NOMO-1 (cell line): Measurements from ENCODE around the gene IL1RAPL1.

Experiments
- DNase-seq, 2 experiments: peaks; one replicate each; lab custom pipeline; 2025; ENCODE audit not compliant: unreplicated experiment in 2 of 2; lab: John Stamatoyannopoulos, UW

The IL1RAPL1 gene

GRCh38 chrX:28626515-28626914 lies 39.3 kb downstream of the IL1RAPL1 start:
- DNase-seq, result no peak

DNA sequence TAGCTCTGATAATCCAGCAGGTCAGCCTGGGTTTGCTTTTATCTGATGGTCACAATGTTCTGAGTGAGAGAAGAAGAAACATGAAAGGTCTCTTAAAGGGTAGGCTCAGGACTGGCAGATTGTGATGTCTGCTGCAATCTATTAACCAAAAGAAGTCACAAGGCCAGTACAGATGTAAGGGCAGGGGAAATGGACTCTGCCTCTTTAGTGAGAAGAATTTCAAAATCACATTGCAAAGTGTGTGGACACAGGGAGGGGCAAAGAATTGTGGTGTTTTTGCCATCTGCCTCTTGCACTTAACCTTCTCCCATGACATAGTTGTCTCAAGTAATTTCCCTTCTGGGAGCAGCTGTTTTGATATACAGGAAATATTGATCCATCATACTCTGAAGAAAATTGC lies 40.9 kb downstream of the IL1RAPL1 start:
- no peak for DNase-seq

DNA sequence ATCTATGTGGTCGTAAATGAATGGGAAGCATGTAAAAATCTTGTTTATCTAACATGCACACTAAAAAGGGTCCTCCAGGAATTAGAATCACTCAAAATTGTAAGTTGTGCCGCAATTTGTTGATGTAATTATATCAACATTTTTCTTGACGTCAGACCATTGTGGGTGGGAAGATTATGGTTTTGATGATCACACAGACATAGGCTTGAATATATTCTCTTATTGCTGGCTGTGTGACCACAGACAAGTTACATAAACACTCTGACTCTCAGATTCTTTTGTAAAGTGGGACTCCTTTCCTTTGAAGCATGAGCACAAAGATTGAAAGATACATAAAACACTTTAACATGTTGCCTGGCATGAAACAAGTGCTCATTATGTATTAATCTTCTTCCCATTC lies 51.5 kb downstream of the IL1RAPL1 start:
- DNase-seq, result no peak

GRCh38 chrX:28639451-28639850 lies 52.2 kb downstream of the IL1RAPL1 start:
- DNase-seq, result no peak

DNA sequence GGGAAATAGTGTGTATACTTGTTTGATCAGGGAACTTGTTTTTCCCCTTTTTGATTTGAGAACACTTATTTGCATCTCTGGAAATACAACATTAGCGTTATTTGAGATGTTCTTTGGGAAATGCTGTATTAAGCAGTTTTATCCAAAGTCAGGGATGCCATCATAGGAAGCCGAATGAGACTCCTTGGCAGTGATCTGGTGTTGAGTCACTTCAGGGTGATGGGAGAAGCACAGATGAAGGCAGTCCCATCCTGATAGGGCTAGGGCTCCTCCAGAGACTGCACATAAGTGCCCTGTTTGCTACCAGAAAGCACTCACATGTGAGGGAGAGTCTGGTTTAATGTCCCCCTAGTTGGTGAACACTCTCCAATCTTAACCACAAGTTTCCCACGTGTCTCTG lies 62.3 kb downstream of the IL1RAPL1 start:
- no peak for DNase-seq

DNA sequence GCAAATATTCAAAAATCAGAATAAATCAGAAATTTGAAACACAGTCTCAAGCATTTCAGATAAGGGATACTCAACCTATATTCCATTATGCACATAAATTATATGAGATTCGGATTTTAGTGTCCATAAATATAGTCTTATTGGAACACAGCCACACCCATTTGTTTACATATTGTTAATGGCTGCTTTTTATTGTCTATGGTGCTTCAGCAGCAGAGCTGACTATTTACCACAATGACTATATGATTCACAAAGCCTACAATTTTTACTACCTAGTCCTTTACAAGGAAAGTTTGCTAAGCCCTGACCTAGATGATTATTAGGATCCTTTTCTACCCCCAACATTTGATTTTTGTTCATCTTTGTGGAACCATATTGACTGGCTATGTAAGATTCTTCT lies 63.9 kb downstream of the IL1RAPL1 start:
- DNase-seq, result no peak

GRCh38 chrX:28659269-28659668 lies 72.0 kb downstream of the IL1RAPL1 start:
- no peak for DNase-seq

DNA sequence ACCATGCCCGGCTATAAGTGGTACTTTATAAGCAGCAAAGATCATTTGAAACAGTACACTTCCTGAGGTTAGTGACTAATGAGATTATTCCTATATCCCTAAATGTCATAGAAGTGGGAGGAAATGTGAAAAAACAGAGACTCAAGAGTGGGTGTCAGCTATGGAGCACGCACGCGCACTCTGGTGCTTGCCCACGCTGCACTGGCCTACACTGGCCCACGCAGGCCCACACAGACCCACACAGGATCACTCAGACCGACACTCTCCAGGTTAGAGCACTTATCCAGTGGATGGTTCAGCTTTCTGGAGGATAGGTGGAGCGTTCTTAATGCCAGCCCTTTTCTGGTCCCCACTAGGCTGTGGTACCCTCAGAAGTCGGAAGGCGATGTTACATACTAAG lies 78.5 kb downstream of the IL1RAPL1 start:
- no peak for DNase-seq

- no peak for DNase-seq
These were observed 81.1 kb downstream of the IL1RAPL1 start for GRCh38 chrX:28668303-28668702.

- DNase-seq, result no peak
These were observed 81.7 kb downstream of the IL1RAPL1 start for GRCh38 chrX:28668957-28669356.

DNA sequence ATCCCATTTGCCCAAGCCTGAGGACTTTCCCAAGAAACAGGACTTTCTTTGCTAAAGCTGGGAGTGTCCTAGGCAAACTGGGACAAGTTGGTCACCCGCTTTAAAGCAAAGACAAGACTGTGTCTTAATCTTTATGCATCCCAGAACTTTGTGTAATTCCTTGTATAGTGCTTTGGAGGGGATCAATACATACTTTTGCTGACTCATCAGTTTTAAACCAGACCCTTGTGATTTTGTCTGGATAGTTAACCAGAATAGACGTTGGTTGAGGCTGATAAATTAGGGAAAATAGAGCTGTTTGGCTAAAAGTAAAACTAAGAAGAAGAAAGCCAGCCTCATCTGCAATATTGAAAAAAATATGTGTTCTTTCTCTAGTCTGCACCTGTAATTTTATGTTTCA lies 82.8 kb downstream of the IL1RAPL1 start:
- DNase-seq, result no peak

- DNase-seq, result no peak
These were observed 87.9 kb downstream of the IL1RAPL1 start for GRCh38 chrX:28675173-28675572.

DNA sequence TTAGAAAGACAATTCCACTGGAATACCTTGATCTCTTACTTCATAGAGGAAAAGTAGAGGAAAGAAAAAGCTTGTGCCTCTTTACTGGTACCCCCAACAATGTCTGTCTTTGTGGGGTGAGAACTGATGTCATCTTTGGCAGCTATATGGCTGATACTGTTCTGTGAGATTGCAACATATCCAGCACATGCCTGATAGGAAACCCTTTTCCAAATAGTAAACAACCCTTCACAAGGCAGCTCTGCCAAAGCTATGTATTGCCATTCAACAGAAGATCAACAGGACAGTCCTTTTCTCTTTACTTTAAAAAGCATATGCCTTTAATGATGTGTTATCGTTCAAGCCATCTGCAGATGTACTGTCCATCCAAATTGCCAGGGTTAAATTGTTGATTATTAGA lies 105.9 kb downstream of the IL1RAPL1 start:
- no peak for DNase-seq

- DNase-seq, result no peak
These were observed 110.5 kb downstream of the IL1RAPL1 start for GRCh38 chrX:28697732-28698131.

DNA sequence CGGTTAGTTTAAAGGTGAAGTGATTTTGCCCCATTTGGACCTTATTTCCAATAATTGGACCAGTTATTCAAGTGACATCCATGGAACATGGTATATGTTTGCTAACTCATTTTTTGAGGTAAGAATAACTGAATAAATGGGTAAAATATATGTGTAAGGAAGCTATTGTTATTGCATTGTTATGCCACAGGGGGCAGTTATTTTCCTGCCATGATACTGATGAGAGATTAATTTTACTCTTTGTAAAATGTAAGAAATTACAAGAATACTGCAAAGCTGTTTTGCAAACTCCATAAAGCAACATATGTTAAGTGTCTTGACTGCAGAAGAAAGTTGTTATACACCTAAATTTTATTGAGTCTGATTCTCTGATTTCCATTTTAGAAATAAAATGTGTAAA lies 114.0 kb downstream of the IL1RAPL1 start:
- DNase-seq, result no peak

- no peak for DNase-seq
These were observed 119.7 kb downstream of the IL1RAPL1 start for GRCh38 chrX:28706964-28707363.

DNA sequence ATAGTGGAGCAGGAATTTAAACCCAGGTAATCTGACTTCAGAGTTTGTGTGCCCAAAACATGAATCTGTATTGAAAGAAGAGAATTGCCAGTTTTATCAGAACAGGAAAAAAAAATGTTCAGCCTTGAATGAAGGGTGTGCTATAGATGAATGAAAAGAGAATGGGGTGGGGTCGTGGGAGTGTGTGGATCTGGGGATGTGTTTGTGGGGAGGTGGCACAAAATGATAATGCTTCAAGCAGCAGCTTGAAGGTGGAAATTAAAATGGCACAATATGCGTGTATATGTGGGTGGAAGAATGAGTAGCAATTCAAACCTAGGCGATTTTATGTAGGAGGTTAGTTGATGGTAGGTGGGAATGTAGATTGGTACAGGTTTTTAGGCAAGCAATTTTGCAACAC lies 122.2 kb downstream of the IL1RAPL1 start:
- DNase-seq, result no peak

DNA sequence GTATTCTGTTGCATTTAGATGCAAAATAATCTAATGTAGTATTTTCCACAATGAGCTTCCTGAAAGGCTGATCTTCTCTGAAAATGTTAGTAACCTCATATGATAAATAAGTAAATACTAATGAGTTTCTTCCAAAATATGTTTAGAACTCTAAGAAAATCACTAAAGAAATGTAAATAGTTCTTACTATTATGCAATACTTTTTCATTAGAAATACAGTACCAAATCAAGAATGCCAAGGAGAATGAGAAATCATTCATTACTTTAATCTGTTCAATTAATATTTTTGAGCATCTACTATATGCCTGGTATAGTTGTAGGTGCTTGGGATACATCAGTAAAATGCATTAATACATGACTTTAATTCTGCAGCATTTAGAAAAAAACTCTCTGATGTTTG lies 130.6 kb downstream of the IL1RAPL1 start:
- DNase-seq, result no peak

DNA sequence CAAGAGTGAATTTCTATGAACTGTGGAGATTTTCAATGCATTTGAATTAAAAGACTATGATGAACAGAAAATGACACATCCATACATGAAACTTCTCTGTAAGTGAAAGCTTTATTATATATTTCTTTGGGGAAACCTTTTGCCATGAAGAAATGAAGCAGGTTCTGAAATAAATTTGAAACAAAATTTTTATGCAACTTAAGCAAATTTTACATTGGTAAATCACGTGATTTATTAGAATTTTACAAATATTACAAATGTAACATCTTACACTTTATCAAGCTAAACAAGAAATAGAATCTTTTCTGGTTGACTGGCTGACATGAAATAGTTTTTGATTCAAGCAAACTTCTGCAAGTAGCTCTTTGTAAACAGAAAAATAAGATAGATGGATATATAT lies 131.2 kb downstream of the IL1RAPL1 start:
- no peak for DNase-seq

- DNase-seq, result no peak
These were observed 132.4 kb downstream of the IL1RAPL1 start for GRCh38 chrX:28719620-28720019.

- no peak for DNase-seq
These were observed 165.1 kb downstream of the IL1RAPL1 start for GRCh38 chrX:28752330-28752729.

- no peak for DNase-seq
These were observed 168.9 kb downstream of the IL1RAPL1 start for GRCh38 chrX:28756175-28756574.

- no peak for DNase-seq
These were observed 169.4 kb downstream of the IL1RAPL1 start for GRCh38 chrX:28756647-28757046.

GRCh38 chrX:28757290-28757689 lies 170.0 kb downstream of the IL1RAPL1 start:
- no peak for DNase-seq
